B cell (primary cell): Measurements from ENCODE around the gene CACNB4. TPM values are rescaled to one million over a fixed set of nuclear protein-coding genes. Genes with fewer than 3 reads are reported as not detected.

Source experiments
- ATAC-seq: fragments of 200-7000 bp; cut with Tn5 transposase; one replicate; pipeline ENCODE4 v1.10.0; 2021; ENCODE audit warnings: low read depth, mild to moderate bottlenecking, moderate number of reproducible peaks, moderate library complexity
- CTCF ChIA-PET: fragments of 350-600 bp; sonication (Branson Sonifier 250); formaldehyde crosslinking; loops from one replicate; lab custom pipeline; 2021; ENCODE audit warnings: antibody characterized with exemption, inconsistent platforms; lab: Charles Lee
- POLR2A ChIA-PET: fragments of 350-600 bp; sonication (Branson Sonifier 250); formaldehyde crosslinking; loops from one replicate; lab custom pipeline; 2021; ENCODE audit warnings: antibody characterized with exemption; lab: Charles Lee
- DNase-seq: peaks from one replicate; pipeline ENCODE4 v3.0.0; 2013
- H2AFZ ChIP-seq: 2 replicates; pipeline ENCODE4 v1.6.1; 2012; ENCODE audit warnings: mild to moderate bottlenecking, low read depth, low read length; ENCODE audit not compliant: insufficient read depth, poor library complexity, severe bottlenecking
- H3K27ac ChIP-seq, 2 donors: 1 replicate in 1 of 2; 2 replicates in 1 of 2; pipeline ENCODE4 v1.5.1; 2012 to 2013; ENCODE audit warnings: low read length in 2 of 2, mild to moderate bottlenecking in 2 of 2, moderate library complexity in 1 of 2
- H3K27me3 ChIP-seq, 4 experiments: fragments of 200-600 bp in 1 of 4; sonication (generic) in 1 of 4; replicated peaks in 1 of 4; 1 replicate in 2 of 4; 2 replicates in 2 of 4; pipeline versions ENCODE4 v1.6.1 to v1.7.0; 2013 to 2016; ENCODE audit warnings: low read length in 3 of 4, mild to moderate bottlenecking in 2 of 4, mixed read lengths in 1 of 4, moderate library complexity in 1 of 4; ENCODE audit not compliant: insufficient read depth in 4 of 4, control insufficient read depth in 3 of 4; ENCODE audit errors: control extremely low read depth in 1 of 4
- H3K36me3 ChIP-seq, 2 experiments: replicated peaks in 1 of 2; 1 replicate in 1 of 2; 2 replicates in 1 of 2; pipeline versions ENCODE4 v1.6.1 to v1.7.1; 2013; ENCODE audit warnings: low read length in 1 of 2; ENCODE audit not compliant: insufficient read depth in 2 of 2, control insufficient read depth in 1 of 2; ENCODE audit errors: control extremely low read depth in 1 of 2, extremely low read depth in 1 of 2
- H3K4me1 ChIP-seq, 2 donors: fragments of 200-600 bp in 1 of 2; sonication (generic) in 1 of 2; 1 replicate in 1 of 2; 2 replicates in 1 of 2; pipeline versions ENCODE4 v1.5.1 to v1.6.1; 2013 to 2017; ENCODE audit warnings: low read length in 2 of 2; ENCODE audit not compliant: control insufficient read depth in 2 of 2, insufficient read depth in 2 of 2
- H3K4me2 ChIP-seq: replicated peaks from 2 replicates; pipeline ENCODE3; 2012; ENCODE audit warnings: mild to moderate bottlenecking, low read depth, low read length; ENCODE audit not compliant: poor library complexity, severe bottlenecking
- H3K4me3 ChIP-seq, 5 experiments: fragments of 200-600 bp in 1 of 5; sonication (generic) in 1 of 5; 1 replicate in 3 of 5; 2 replicates in 2 of 5; pipeline versions ENCODE4 v1.5.1 to v1.7.0; 2011 to 2016; ENCODE audit warnings: low read length in 4 of 5, mild to moderate bottlenecking in 4 of 5, low read depth in 2 of 5, control low read depth in 1 of 5, moderate library complexity in 1 of 5; ENCODE audit not compliant: insufficient read depth in 1 of 5; ENCODE audit errors: control extremely low read depth in 1 of 5, extremely low read depth in 1 of 5
- H3K79me2 ChIP-seq: fragments of 200-600 bp; sonication (generic); one replicate; pipeline ENCODE4 v1.6.0; 2016; ENCODE audit warnings: low read length; ENCODE audit not compliant: control insufficient read depth, insufficient read depth
- H3K9ac ChIP-seq: fragments of 200-600 bp; sonication (generic); 2 replicates; pipeline ENCODE4 v1.6.1; 2017; ENCODE audit warnings: mild to moderate bottlenecking, low read length, moderate library complexity
- H3K9me3 ChIP-seq, 3 donors: one replicate each; pipeline versions ENCODE4 v1.6.1 to v1.7.1; 2013; ENCODE audit warnings: low read length in 2 of 3; ENCODE audit not compliant: control insufficient read depth in 2 of 3, insufficient read depth in 1 of 3; ENCODE audit errors: control extremely low read depth in 1 of 3
- H4K20me1 ChIP-seq: 2 replicates; pipeline ENCODE4 v1.6.0; 2012; ENCODE audit warnings: mild to moderate bottlenecking, low read length; ENCODE audit not compliant: insufficient read depth, control insufficient read depth, poor library complexity, severe bottlenecking
- H3K27ac Mint-ChIP-seq: one replicate; pipeline ENCODE4 v1.8.0; 2021; ENCODE audit warnings: mixed read lengths
- H3K27me3 Mint-ChIP-seq: one replicate; pipeline ENCODE4 v1.8.0; 2021; ENCODE audit warnings: mixed read lengths
- H3K4me1 Mint-ChIP-seq: one replicate; pipeline ENCODE4 v1.8.0; 2021; ENCODE audit warnings: mixed read lengths
- H3K4me3 Mint-ChIP-seq: one replicate; pipeline ENCODE4 v1.8.0; 2021; ENCODE audit warnings: mixed read lengths
- H3K9me3 Mint-ChIP-seq: one replicate; pipeline ENCODE4 v1.8.0; 2022; ENCODE audit warnings: mixed read lengths; ENCODE audit not compliant: insufficient read depth
- EZH2 ChIP-seq: IDR thresholded peaks from 2 replicates; pipeline ENCODE4 v1.6.1; 2012; ENCODE audit warnings: borderline replicate concordance, low read depth, mild to moderate bottlenecking, moderate library complexity, low read length; ENCODE audit not compliant: insufficient read depth, poor library complexity, severe bottlenecking
- WGBS: methylation state at CpG from one replicate; pipeline ENCODE4 v1.1.5; 2013; ENCODE audit warnings: missing lambda C conversion rate; ENCODE audit not compliant: insufficient coverage; 5-methylcytosine and 5-hydroxymethylcytosine counted together
- intact Hi-C: fragments of 100-400 bp; cut with micrococcal nuclease; formaldehyde crosslinking; loops from one replicate; pipeline ENCODE4 v1.10.0; 2022
- polyA plus RNA-seq: library from polyadenylated mRNA; depleted of rRNA; stranded (reverse); fragments of >200 nt; gene quantifications from 2 replicates; pipeline ENCODE4 v1.2.3, GENCODE V29; 2012
- total RNA-seq, 2 donors: library from RNA; stranded (reverse); fragments of 120-200 nt in 1 of 2; gene quantifications; 1 replicate in 1 of 2; 2 replicates in 1 of 2; pipeline versions ENCODE4 v1.2.3 to v1.2.4, GENCODE V29; 2013 to 2022
- TF ChIP-seq, protein P1 (sequence below): fragments of 200-600 bp; IDR thresholded peaks from one replicate; pipeline ENCODE4 v1.8.0; 2022; ENCODE audit warnings: antibody characterized with exemption, mild to moderate bottlenecking

The CACNB4 gene
- total and polyA plus RNA-seq, 2 donors (not counting 1 experiment from before 2014, with no cell fraction given): 0.12 to 1.4 TPM

DNA sequence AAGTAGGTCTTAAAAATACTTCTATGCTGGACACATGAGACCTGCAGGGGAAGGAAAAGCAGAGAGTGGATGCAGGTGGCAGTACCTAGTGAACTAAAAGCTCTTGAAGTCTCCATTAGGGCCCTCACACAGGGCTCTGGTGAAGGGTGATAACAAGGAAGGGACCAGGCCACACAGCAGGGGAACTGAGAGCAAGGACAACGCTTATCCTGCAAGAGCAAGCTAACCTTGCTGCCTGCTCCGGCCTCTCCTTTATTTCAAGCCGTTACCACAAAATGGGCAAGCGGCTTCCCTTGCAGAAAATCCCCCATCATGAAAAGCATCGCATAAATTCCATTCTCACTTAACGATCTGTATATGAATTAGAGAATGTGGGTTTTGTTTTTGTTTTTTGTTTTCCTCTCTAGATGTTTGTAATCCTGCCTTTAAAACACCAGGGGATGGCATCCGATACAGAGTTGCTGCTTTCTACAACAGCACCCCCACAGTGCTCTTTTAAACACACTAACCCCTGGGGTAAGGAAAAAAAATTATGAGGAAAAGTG is 64.5 kb downstream of the CACNB4 start:
- Histone ChIP-seq H3K36me3 (no peaks in the 10 kb centered on the region), H3K9me3 (no peaks in the 10 kb centered on the region), H3K9ac (no peak overlapping the region), H3K27ac (no peak overlapping the region), H4K20me1 (no peaks in the 10 kb centered on the region), H3K27me3 (no peaks in the 10 kb centered on the region), H3K79me2 (no peaks in the 10 kb centered on the region), H3K4me1 (no peaks in the 10 kb centered on the region), H3K4me3 (no peak overlapping the region), H2AFZ (no peak overlapping the region), H3K4me2 (no peak overlapping the region)
- CTCF ChIA-PET: interaction anchor here (2.0 to 9.0 kb wide), 2 partner anchors 8 to 601 kb away, joined by 6 to 87 read pairs; no protein-coding TSS in a partner anchor
- TF ChIP-seq, protein P1, sequence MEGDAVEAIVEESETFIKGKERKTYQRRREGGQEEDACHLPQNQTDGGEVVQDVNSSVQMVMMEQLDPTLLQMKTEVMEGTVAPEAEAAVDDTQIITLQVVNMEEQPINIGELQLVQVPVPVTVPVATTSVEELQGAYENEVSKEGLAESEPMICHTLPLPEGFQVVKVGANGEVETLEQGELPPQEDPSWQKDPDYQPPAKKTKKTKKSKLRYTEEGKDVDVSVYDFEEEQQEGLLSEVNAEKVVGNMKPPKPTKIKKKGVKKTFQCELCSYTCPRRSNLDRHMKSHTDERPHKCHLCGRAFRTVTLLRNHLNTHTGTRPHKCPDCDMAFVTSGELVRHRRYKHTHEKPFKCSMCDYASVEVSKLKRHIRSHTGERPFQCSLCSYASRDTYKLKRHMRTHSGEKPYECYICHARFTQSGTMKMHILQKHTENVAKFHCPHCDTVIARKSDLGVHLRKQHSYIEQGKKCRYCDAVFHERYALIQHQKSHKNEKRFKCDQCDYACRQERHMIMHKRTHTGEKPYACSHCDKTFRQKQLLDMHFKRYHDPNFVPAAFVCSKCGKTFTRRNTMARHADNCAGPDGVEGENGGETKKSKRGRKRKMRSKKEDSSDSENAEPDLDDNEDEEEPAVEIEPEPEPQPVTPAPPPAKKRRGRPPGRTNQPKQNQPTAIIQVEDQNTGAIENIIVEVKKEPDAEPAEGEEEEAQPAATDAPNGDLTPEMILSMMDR: no peak
- TF ChIP-seq EZH2: no peak
- ATAC-seq: no peak
- Mint-ChIP-seq H3K9me3 (no peaks in the 10 kb centered on the region), H3K4me1 (no peaks in the 10 kb centered on the region), H3K27me3 (no peaks in the 10 kb centered on the region), H3K27ac (no peak overlapping the region), H3K4me3 (no peak overlapping the region)
- WGBS: 80% methylated on average over 1 of the region's 7 CpGs
- POLR2A ChIA-PET: no interaction called here
- no peak for DNase-seq
- intact Hi-C loops: loop anchor here (10.0 kb wide), 2 partner anchors 140 to 710 kb away; partner anchors contain the start of gene STAM2
